ENCODE data around the gene ANKRD34C.

GRCh38 chr15:79314811-79315210 lies 32.3 kb downstream of the ANKRD34C start:
- no peak for TF ChIP-seq POLR2AphosphoS5 (IDR thresholded peaks at IDR 0.05; ENCODE audit: low read depth)
- TF ChIP-seq CTCF (IDR thresholded peaks at IDR 0.05; ENCODE audit: insufficient read depth, low read length) = no peak
- no peak for TF ChIP-seq REST (IDR thresholded peaks at IDR 0.05; ENCODE audit: insufficient replicate concordance, low read depth)
